H9 (cell line): ENCODE data around the gene EIF2D. TPM values are rescaled to one million over a fixed set of nuclear protein-coding genes. Genes with fewer than 3 reads are reported as not detected.

Experiments used
- DNase-seq: peaks from one replicate; pipeline ENCODE4 v3.0.0-alpha.2; 2017
- H2AFZ ChIP-seq: one replicate; pipeline ENCODE4 v1.6.1; 2013; ENCODE audit warnings: mild to moderate bottlenecking, low read length, control low read depth, moderate library complexity
- H2AK5ac ChIP-seq: 2 replicates; pipeline ENCODE4 v1.6.1; 2013; ENCODE audit warnings: low read length, control low read depth, mixed read lengths; ENCODE audit not compliant: insufficient read length
- H2BK120ac ChIP-seq: one replicate; pipeline ENCODE4 v1.6.1; 2013; ENCODE audit warnings: low read depth, mild to moderate bottlenecking, low read length, control low read depth, inconsistent platforms; ENCODE audit not compliant: poor library complexity, severe bottlenecking
- H2BK12ac ChIP-seq: 2 replicates; pipeline ENCODE4 v1.6.1; 2013; ENCODE audit warnings: low read length, control low read depth, mixed read lengths, low read depth; ENCODE audit not compliant: insufficient read length
- H2BK15ac ChIP-seq: 2 replicates; pipeline ENCODE4 v1.6.1; 2013; ENCODE audit warnings: low read depth, low read length, control low read depth
- H2BK20ac ChIP-seq: one replicate; pipeline ENCODE4 v1.6.1; 2013; ENCODE audit warnings: low read depth, mild to moderate bottlenecking, low read length, control low read depth, inconsistent platforms; ENCODE audit not compliant: poor library complexity, severe bottlenecking
- H2BK5ac ChIP-seq: 2 replicates; pipeline ENCODE4 v1.6.1; 2013; ENCODE audit warnings: low read length, control low read depth, mixed read lengths; ENCODE audit not compliant: insufficient read length
- H3K14ac ChIP-seq: 2 replicates; pipeline ENCODE4 v1.6.1; 2013; ENCODE audit warnings: low read length, control low read depth; ENCODE audit not compliant: insufficient read depth
- H3K18ac ChIP-seq: 2 replicates; pipeline ENCODE4 v1.6.1; 2013; ENCODE audit warnings: low read depth, mild to moderate bottlenecking, mixed read lengths, low read length, control low read depth; ENCODE audit not compliant: insufficient read length
- H3K23ac ChIP-seq: 2 replicates; pipeline ENCODE4 v1.6.1; 2013; ENCODE audit warnings: low read length, control low read depth, mixed read lengths, low read depth; ENCODE audit not compliant: insufficient read length
- H3K23me2 ChIP-seq: 2 replicates; pipeline ENCODE4 v1.6.1; 2013; ENCODE audit warnings: low read depth, mild to moderate bottlenecking, mixed read lengths, low read length, control low read depth; ENCODE audit not compliant: insufficient read length, poor library complexity, severe bottlenecking
- H3K27ac ChIP-seq: 2 replicates; pipeline ENCODE4 v1.5.1; 2013; ENCODE audit warnings: low read length, control low read depth, mixed read lengths, low read depth; ENCODE audit not compliant: insufficient read length
- H3K27me3 ChIP-seq: 2 replicates; pipeline ENCODE4 v1.6.1; 2013; ENCODE audit warnings: low read length, control low read depth, inconsistent platforms; ENCODE audit not compliant: insufficient read depth
- H3K4ac ChIP-seq: 2 replicates; pipeline ENCODE4 v1.6.1; 2013; ENCODE audit warnings: low read depth, mild to moderate bottlenecking, control low read depth, inconsistent platforms, low read length, moderate library complexity
- H3K4me1 ChIP-seq: 2 replicates; pipeline ENCODE4 v1.6.1; 2013; ENCODE audit warnings: low read length, control low read depth, inconsistent platforms; ENCODE audit not compliant: insufficient read depth
- H3K4me2 ChIP-seq: 2 replicates; pipeline ENCODE4 v1.6.1; 2013; ENCODE audit warnings: low read length, control low read depth, mixed read lengths; ENCODE audit not compliant: insufficient read length, insufficient read depth
- H3K56ac ChIP-seq: 2 replicates; pipeline ENCODE4 v1.6.1; 2013; ENCODE audit warnings: low read depth, mild to moderate bottlenecking, mixed read lengths, low read length, control low read depth; ENCODE audit not compliant: insufficient read length
- H3K79me1 ChIP-seq: 2 replicates; pipeline ENCODE4 v1.6.1; 2013; ENCODE audit warnings: low read depth, mild to moderate bottlenecking, moderate library complexity, low read length, control low read depth, inconsistent platforms; ENCODE audit not compliant: insufficient read depth, poor library complexity, severe bottlenecking
- H3K79me2 ChIP-seq: 2 replicates; pipeline ENCODE4 v1.6.1; 2013; ENCODE audit warnings: low read length, control low read depth, inconsistent platforms; ENCODE audit not compliant: insufficient read depth
- H3K9ac ChIP-seq: 2 replicates; pipeline ENCODE4 v1.6.1; 2013; ENCODE audit warnings: low read length, control low read depth, mixed read lengths; ENCODE audit not compliant: insufficient read length; ENCODE audit errors: extremely low read depth
- H3K9me3 ChIP-seq: one replicate; pipeline ENCODE4 v1.6.1; 2013; ENCODE audit warnings: low read depth, low read length, inconsistent platforms; ENCODE audit not compliant: control insufficient read depth
- H3T11ph ChIP-seq: one replicate; pipeline ENCODE4 v1.6.1; 2013; ENCODE audit warnings: mild to moderate bottlenecking, low read length, control low read depth, inconsistent platforms
- H4K20me1 ChIP-seq: one replicate; pipeline ENCODE4 v1.6.1; 2013; ENCODE audit not compliant: control insufficient read depth, insufficient read length, insufficient read depth
- H4K5ac ChIP-seq: 2 replicates; pipeline ENCODE4 v1.6.1; 2013; ENCODE audit warnings: low read depth, mild to moderate bottlenecking, mixed read lengths, low read length, control low read depth; ENCODE audit not compliant: insufficient read length
- H4K8ac ChIP-seq: replicated peaks from 2 replicates; pipeline ENCODE4 v1.6.1; 2013; ENCODE audit warnings: low read length, control low read depth, mixed read lengths, low read depth; ENCODE audit not compliant: insufficient read length
- H4K91ac ChIP-seq: 2 replicates; pipeline ENCODE4 v1.6.1; 2013; ENCODE audit warnings: low read depth, mild to moderate bottlenecking, moderate library complexity, mixed read lengths, low read length, control low read depth; ENCODE audit not compliant: insufficient read length
- H3K27ac Mint-ChIP-seq, 3 experiments: 2 replicates in 2 of 3; 3 replicates in 1 of 3; pipeline ENCODE4 v1.8.0; 2020 to 2021; ENCODE audit warnings: mixed read lengths in 3 of 3, mild to moderate bottlenecking in 1 of 3, moderate library complexity in 1 of 3
- H3K27me3 Mint-ChIP-seq: 2 replicates; pipeline ENCODE4 v1.8.0; 2021; ENCODE audit warnings: low read depth, mild to moderate bottlenecking, moderate library complexity, mixed read lengths
- H3K36me3 Mint-ChIP-seq, 3 experiments: 2 replicates in 2 of 3; 3 replicates in 1 of 3; pipeline ENCODE4 v1.8.0; 2020 to 2021; ENCODE audit warnings: low read depth in 3 of 3, mixed read lengths in 3 of 3; ENCODE audit not compliant: insufficient read depth in 1 of 3
- H3K4me1 Mint-ChIP-seq, 2 experiments: 2 replicates each; pipeline ENCODE4 v1.8.0; 2020; ENCODE audit warnings: mixed read lengths in 2 of 2
- H3K4me3 Mint-ChIP-seq, 2 experiments: 2 replicates in 1 of 2; 3 replicates in 1 of 2; pipeline ENCODE4 v1.8.0; 2020 to 2021; ENCODE audit warnings: mild to moderate bottlenecking in 2 of 2, mixed read lengths in 2 of 2, moderate library complexity in 1 of 2
- H3K9me3 Mint-ChIP-seq, 2 experiments: 2 replicates in 1 of 2; 3 replicates in 1 of 2; pipeline ENCODE4 v1.8.0; 2020; ENCODE audit warnings: mild to moderate bottlenecking in 2 of 2, mixed read lengths in 2 of 2, moderate library complexity in 1 of 2
- WGBS: extraction: QIAGEN DNeasy Blood & Tissue Kit; methylation state at CpG from one replicate; pipeline ENCODE4 v1.1.7; 2013; ENCODE audit warnings: missing lambda C conversion rate, low lambda C conversion rate, mixed read lengths; ENCODE audit not compliant: insufficient read length; ENCODE audit errors: extremely low coverage; 5-methylcytosine and 5-hydroxymethylcytosine counted together
- total RNA-seq: library from RNA; stranded (reverse); gene quantifications from 2 replicates; pipeline ENCODE4 v1.2.1, GENCODE V29; 2021
- TF ChIP-seq, protein P1 (sequence below): fragments of 200-600 bp; sonication (generic); conservative IDR thresholded peaks from 3 replicates; pipeline ENCODE4 v1.8.0; 2021; ENCODE audit warnings: antibody characterized with exemption, mild to moderate bottlenecking

Gene EIF2D
- total RNA-seq, 1 experiment from 2014 or later = 35.8 TPM

DNA sequence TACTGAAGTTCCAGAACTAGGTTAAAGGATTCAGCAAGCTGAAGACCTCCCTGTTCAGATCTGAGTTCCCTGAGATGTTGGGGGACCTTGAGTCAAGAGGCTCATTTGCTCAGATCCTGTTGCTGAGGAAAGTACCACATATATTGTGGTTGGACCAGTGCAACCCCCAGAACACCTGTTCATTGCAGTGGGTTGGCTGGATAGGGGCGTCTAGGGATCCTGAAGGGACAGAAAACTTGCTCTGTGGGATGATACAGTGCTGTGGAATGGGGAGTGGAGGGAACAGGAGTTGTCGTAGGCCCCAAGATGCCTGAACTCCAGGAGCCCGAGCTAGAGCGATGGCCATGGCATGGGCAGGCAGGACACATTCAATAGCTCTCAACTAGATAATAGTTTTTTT lies 47.9 kb upstream of the EIF2D start:
- Mint-ChIP-seq H3K4me3 (no peak overlapping the region), H3K4me1 (peaks cover 16 to 22% of the 10 kb centered on the region in 2 experiments), H3K9me3 (no peaks in the 10 kb centered on the region), H3K27me3 (peaks cover 75% of the 10 kb centered on the region), H3K36me3 (no peaks in the 10 kb centered on the region; a peak in 1 of 7 replicates), H3K27ac (no peak overlapping the region; a peak in 1 of 7 replicates)
- Histone ChIP-seq H3K27me3 (peaks cover 8% of the 10 kb centered on the region; the same call in 1 of the 2 replicates), H4K20me1 (no peaks in the 10 kb centered on the region), H3K79me2 (no peaks in the 10 kb centered on the region), H3K4me1 (peaks cover 4% of the 10 kb centered on the region), H2BK120ac (no peak overlapping the region), H3K4me2 (no peak overlapping the region), H3K9me3 (no peaks in the 10 kb centered on the region), H4K8ac (no peak overlapping the region), H3K23me2 (peaks cover 3% of the 10 kb centered on the region), H2BK12ac (no peak overlapping the region), H2BK20ac (no peak overlapping the region), H2AFZ (no peak overlapping the region), H3K23ac (no peak overlapping the region), H3K56ac (no peak overlapping the region), H4K91ac (no peak overlapping the region), H3K27ac (no peak overlapping the region), H2BK15ac (no peak overlapping the region), H2AK5ac (no peak overlapping the region), H3K4ac (no peak overlapping the region), H3K18ac (no peak overlapping the region), H4K5ac (no peak overlapping the region), H3K79me1 (no peaks in the 10 kb centered on the region), H3T11ph (no peak overlapping the region), H2BK5ac (no peak overlapping the region), H3K14ac (no peak overlapping the region), H3K9ac (no peak overlapping the region)
- TF ChIP-seq, protein P1, sequence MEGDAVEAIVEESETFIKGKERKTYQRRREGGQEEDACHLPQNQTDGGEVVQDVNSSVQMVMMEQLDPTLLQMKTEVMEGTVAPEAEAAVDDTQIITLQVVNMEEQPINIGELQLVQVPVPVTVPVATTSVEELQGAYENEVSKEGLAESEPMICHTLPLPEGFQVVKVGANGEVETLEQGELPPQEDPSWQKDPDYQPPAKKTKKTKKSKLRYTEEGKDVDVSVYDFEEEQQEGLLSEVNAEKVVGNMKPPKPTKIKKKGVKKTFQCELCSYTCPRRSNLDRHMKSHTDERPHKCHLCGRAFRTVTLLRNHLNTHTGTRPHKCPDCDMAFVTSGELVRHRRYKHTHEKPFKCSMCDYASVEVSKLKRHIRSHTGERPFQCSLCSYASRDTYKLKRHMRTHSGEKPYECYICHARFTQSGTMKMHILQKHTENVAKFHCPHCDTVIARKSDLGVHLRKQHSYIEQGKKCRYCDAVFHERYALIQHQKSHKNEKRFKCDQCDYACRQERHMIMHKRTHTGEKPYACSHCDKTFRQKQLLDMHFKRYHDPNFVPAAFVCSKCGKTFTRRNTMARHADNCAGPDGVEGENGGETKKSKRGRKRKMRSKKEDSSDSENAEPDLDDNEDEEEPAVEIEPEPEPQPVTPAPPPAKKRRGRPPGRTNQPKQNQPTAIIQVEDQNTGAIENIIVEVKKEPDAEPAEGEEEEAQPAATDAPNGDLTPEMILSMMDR = no peak
- DNase-seq = no peak
- WGBS = no CpG with 5 or more reads among the region's 4 CpGs
